Breast epithelium (tissue), 3 donors: ENCODE data around the gene WDR11.

Experiments
- POLR2A ChIP-seq: fragments of 450-650 bp; IDR thresholded peaks from one replicate; pipeline ENCODE4 v1.6.1; 2016; ENCODE audit warnings: antibody characterized with exemption, mild to moderate bottlenecking, moderate library complexity
- TF ChIP-seq, protein P1 (sequence below), 3 donors: fragments of 450-650 bp; IDR thresholded peaks; one replicate each; pipeline ENCODE4 v1.5.1; 2016 to 2017; ENCODE audit warnings: antibody characterized with exemption in 3 of 3, mild to moderate bottlenecking in 3 of 3, moderate library complexity in 3 of 3

DNA sequence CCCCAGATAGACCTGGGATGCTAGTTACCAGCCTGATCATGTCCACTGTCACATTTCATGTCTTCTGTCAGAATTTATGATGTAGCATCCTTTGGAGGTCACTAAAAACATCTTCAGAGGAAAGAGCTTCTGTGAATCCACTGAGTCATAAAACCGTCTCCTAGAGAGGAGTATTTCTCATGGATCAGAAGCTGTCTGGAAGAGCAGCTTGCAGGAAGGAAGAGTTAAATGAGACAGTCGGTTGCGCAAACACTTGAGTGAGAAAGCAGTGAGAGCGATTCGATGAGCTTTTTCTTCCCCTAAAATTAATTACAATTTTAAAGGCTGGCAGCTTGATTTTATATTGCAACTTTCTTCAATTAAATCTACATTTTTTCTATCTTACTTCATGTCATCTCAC, 47.2 kb upstream of the WDR11 start:
- TF ChIP-seq, protein P1, sequence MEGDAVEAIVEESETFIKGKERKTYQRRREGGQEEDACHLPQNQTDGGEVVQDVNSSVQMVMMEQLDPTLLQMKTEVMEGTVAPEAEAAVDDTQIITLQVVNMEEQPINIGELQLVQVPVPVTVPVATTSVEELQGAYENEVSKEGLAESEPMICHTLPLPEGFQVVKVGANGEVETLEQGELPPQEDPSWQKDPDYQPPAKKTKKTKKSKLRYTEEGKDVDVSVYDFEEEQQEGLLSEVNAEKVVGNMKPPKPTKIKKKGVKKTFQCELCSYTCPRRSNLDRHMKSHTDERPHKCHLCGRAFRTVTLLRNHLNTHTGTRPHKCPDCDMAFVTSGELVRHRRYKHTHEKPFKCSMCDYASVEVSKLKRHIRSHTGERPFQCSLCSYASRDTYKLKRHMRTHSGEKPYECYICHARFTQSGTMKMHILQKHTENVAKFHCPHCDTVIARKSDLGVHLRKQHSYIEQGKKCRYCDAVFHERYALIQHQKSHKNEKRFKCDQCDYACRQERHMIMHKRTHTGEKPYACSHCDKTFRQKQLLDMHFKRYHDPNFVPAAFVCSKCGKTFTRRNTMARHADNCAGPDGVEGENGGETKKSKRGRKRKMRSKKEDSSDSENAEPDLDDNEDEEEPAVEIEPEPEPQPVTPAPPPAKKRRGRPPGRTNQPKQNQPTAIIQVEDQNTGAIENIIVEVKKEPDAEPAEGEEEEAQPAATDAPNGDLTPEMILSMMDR (IDR thresholded peaks at IDR 0.05): no peak
- no peak for TF ChIP-seq POLR2A
